Endothelial cell of umbilical vein (primary cell): ENCODE measurements around the gene ZFP1. TPM values are rescaled to one million over a fixed set of nuclear protein-coding genes. Genes with fewer than 3 reads are reported as not detected.

Source experiments
- BruUV-seq: library from RNA; stranded (reverse); fragments of 400-500 nt; replicated peaks from 2 replicates; lab custom pipeline; 2021; lab: Mats Ljungman, UMichigan
- CTCF ChIA-PET: fragments of 300-600, 350-600 bp; sonication (Branson Sonifier 250); formaldehyde crosslinking; loops from one replicate; lab custom pipeline; 2021; ENCODE audit warnings: antibody characterized with exemption, inconsistent platforms; lab: Charles Lee
- POLR2A ChIA-PET: fragments of 300-600, 350-600 bp; sonication (Branson Sonifier 250); formaldehyde crosslinking; loops from one replicate; lab custom pipeline; 2021; ENCODE audit warnings: antibody characterized with exemption, inconsistent platforms; lab: Charles Lee
- DNase-seq: peaks from one replicate; pipeline ENCODE4 v3.0.0-alpha.2; 2011; ENCODE audit warnings: low read depth, low spot score
- FAIRE-seq: peaks from 2 replicates; lab custom pipeline; 2011; peaks lifted over from hg19 to GRCh38; lab: Jason Lieb, UNC
- H2AFZ ChIP-seq: 2 replicates; pipeline ENCODE4 v1.6.0; 2012; ENCODE audit warnings: low read depth, low read length, control low read depth, inconsistent platforms
- H3K27ac ChIP-seq: 2 replicates; pipeline ENCODE4 v1.5.1; 2011; ENCODE audit warnings: low read depth, mild to moderate bottlenecking, control low read depth, low read length, moderate library complexity; ENCODE audit not compliant: insufficient read depth
- H3K27me3 ChIP-seq, 2 experiments: 2 replicates each; pipeline versions ENCODE4 v1.6.0 to v1.6.1; 2011; ENCODE audit warnings: low read length in 2 of 2, mixed read lengths in 1 of 2; ENCODE audit not compliant: control insufficient read depth in 2 of 2, insufficient read depth in 2 of 2
- H3K36me3 ChIP-seq, 2 experiments: 2 replicates in 1 of 2; 3 replicates in 1 of 2; pipeline ENCODE4 v1.5.1; 2011; ENCODE audit warnings: low read length in 2 of 2, mild to moderate bottlenecking in 1 of 2, moderate library complexity in 1 of 2; ENCODE audit not compliant: control insufficient read depth in 2 of 2, insufficient read depth in 2 of 2; ENCODE audit errors: extremely low read depth in 1 of 2
- H3K4me1 ChIP-seq: 3 replicates; pipeline ENCODE4 v1.5.1; 2011; ENCODE audit warnings: mild to moderate bottlenecking, low read length; ENCODE audit not compliant: control insufficient read depth, insufficient read depth; ENCODE audit errors: extremely low read depth
- H3K4me2 ChIP-seq: 2 replicates; pipeline ENCODE4 v1.6.1; 2011; ENCODE audit warnings: low read length, control low read depth, mixed read lengths; ENCODE audit not compliant: insufficient read depth
- H3K4me3 ChIP-seq, 3 experiments: fragments of 200-600 bp in 1 of 3; sonication (generic), shearing (Covaris generic) in 1 of 3; replicated peaks in 1 of 3; 2 replicates each; pipeline ENCODE4 v1.5.1; 2011 to 2016; ENCODE audit warnings: control low read depth in 3 of 3, low read length in 3 of 3, mild to moderate bottlenecking in 2 of 3, inconsistent platforms in 1 of 3, low read depth in 1 of 3, moderate library complexity in 1 of 3; ENCODE audit not compliant: insufficient read depth in 1 of 3
- H3K79me2 ChIP-seq: 2 replicates; pipeline ENCODE4 v1.6.0; 2012; ENCODE audit warnings: low read length, inconsistent platforms; ENCODE audit not compliant: control insufficient read depth, insufficient read depth
- H3K9ac ChIP-seq: replicated peaks from 2 replicates; pipeline ENCODE3; 2011; ENCODE audit warnings: low read length, control low read depth; ENCODE audit not compliant: insufficient read depth; ENCODE audit errors: extremely low read depth
- H3K9me1 ChIP-seq: replicated peaks from 3 replicates; pipeline ENCODE4 v1.6.0; 2011; ENCODE audit warnings: mild to moderate bottlenecking, low read length; ENCODE audit not compliant: control insufficient read depth, insufficient read depth; ENCODE audit errors: extremely low read depth
- H3K9me3 ChIP-seq: replicated peaks from 2 replicates; pipeline ENCODE4 v1.5.1; 2012; ENCODE audit warnings: low read length, inconsistent platforms; ENCODE audit not compliant: control insufficient read depth, insufficient read depth
- H4K20me1 ChIP-seq: replicated peaks from 2 replicates; pipeline ENCODE3; 2011; ENCODE audit warnings: mild to moderate bottlenecking, low read length; ENCODE audit not compliant: control insufficient read depth, insufficient read depth; ENCODE audit errors: extremely low read depth
- EZH2 ChIP-seq: IDR thresholded peaks from 2 replicates; pipeline ENCODE4 v1.6.1; 2012; ENCODE audit warnings: borderline replicate concordance, low read depth, mild to moderate bottlenecking, moderate library complexity, low read length, inconsistent platforms; ENCODE audit not compliant: severe bottlenecking
- FOS ChIP-seq: IDR thresholded peaks from 2 replicates; pipeline ENCODE4 v1.6.1; 2011; ENCODE audit warnings: mild to moderate bottlenecking, low read length, moderate library complexity, borderline replicate concordance; ENCODE audit not compliant: insufficient read depth
- GATA2 ChIP-seq: IDR thresholded peaks from 2 replicates; pipeline ENCODE4 v1.7.0; 2011; ENCODE audit warnings: low read depth, mild to moderate bottlenecking, moderate library complexity, mixed read lengths, low read length; ENCODE audit not compliant: insufficient read length, insufficient read depth
- JUN ChIP-seq: IDR thresholded peaks from 2 replicates; pipeline ENCODE4 v1.6.1; 2011; ENCODE audit warnings: borderline replicate concordance, low read depth; ENCODE audit not compliant: insufficient read length, insufficient read depth
- MYC ChIP-seq: IDR thresholded peaks from one replicate; pipeline ENCODE4 v1.6.1; 2011; ENCODE audit warnings: mild to moderate bottlenecking, low read depth, low read length
- POLR2A ChIP-seq: IDR thresholded peaks from 2 replicates; pipeline ENCODE4 v1.6.1; 2012; ENCODE audit warnings: low read depth, mild to moderate bottlenecking, control low read depth, low read length
- POLR2AphosphoS5 ChIP-seq: IDR thresholded peaks from 2 replicates; pipeline ENCODE4 v1.6.1; 2012; ENCODE audit warnings: low read depth, mild to moderate bottlenecking, control low read depth, low read length, moderate library complexity; ENCODE audit not compliant: insufficient read depth
- dilution Hi-C: fragments of 300-500 bp; cut with MboI; formaldehyde crosslinking; loops from one replicate; pipeline ENCODE4 v1.15.0; 2019; ENCODE audit warnings: low sequenced_read_pairs; ENCODE audit not compliant: extremely low pct_ligation_motif_present
- intact Hi-C: fragments of 100-400 bp; cut with micrococcal nuclease; formaldehyde crosslinking; loops from one replicate; pipeline ENCODE4 v1.10.0; 2022
- polyA plus RNA-seq, 4 experiments: library from polyadenylated mRNA; depleted of rRNA in 3 of 4; stranded (reverse) in 3 of 4; unstranded in 1 of 4; fragments of >200 nt; gene quantifications; 2 replicates each; pipeline versions ENCODE4 v1.2.1 to v1.2.3, GENCODE V29; 2011 to 2012; ENCODE audit warnings: missing spikeins in 1 of 4
- total RNA-seq: library from RNA; stranded (reverse); gene quantifications from 2 replicates; pipeline ENCODE4 v1.2.3, GENCODE V29; 2021
- TF ChIP-seq, protein P1 (sequence below): IDR thresholded peaks from 2 replicates; pipeline ENCODE4 v1.6.1; 2011; ENCODE audit not compliant: insufficient read depth, insufficient read length
- TF ChIP-seq, protein P2 (sequence below), 2 donors: IDR thresholded peaks; 1 replicate in 1 of 2; 2 replicates in 1 of 2; pipeline ENCODE4 v1.5.1; 2011; ENCODE audit warnings: low read length in 2 of 2, mild to moderate bottlenecking in 2 of 2, moderate library complexity in 2 of 2, control low read depth in 1 of 2, inconsistent platforms in 1 of 2, low read depth in 1 of 2; ENCODE audit not compliant: insufficient read depth in 1 of 2; ENCODE audit errors: extremely low read depth in 1 of 2

ZFP1 gene
- total and polyA plus RNA-seq, 2 donors (not counting 3 experiments of a cell fraction or from before 2014, with no cell fraction given), result 2.8 to 9.8 TPM

DNA sequence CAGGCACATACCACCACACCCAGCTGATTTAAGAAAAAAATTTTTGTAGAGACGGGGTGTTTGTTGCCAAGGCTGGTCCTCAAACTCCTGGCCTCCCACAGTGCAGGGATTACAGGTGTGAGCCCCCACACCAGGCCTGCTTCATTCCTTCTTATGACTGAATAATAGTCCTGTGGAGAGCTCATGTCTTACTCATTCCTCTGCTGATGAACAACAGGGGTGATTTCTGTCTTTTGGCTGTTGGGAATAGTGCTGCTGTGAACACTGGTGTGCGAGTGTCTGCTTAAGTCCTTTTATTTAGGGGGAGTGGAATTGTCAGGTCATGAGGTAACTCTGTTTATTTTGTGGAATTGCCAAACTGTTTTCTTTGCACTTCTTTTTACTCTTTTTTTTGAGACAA lies 67.8 kb downstream of the ZFP1 start:
- TF ChIP-seq, protein P1, sequence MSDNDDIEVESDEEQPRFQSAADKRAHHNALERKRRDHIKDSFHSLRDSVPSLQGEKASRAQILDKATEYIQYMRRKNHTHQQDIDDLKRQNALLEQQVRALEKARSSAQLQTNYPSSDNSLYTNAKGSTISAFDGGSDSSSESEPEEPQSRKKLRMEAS, result no peak
- TF ChIP-seq MYC (no peak), POLR2A (no peak), JUN (no peak), GATA2 (no peak), FOS (no peak), POLR2AphosphoS5 (no peak), EZH2 (no peak)
- TF ChIP-seq, protein P2, sequence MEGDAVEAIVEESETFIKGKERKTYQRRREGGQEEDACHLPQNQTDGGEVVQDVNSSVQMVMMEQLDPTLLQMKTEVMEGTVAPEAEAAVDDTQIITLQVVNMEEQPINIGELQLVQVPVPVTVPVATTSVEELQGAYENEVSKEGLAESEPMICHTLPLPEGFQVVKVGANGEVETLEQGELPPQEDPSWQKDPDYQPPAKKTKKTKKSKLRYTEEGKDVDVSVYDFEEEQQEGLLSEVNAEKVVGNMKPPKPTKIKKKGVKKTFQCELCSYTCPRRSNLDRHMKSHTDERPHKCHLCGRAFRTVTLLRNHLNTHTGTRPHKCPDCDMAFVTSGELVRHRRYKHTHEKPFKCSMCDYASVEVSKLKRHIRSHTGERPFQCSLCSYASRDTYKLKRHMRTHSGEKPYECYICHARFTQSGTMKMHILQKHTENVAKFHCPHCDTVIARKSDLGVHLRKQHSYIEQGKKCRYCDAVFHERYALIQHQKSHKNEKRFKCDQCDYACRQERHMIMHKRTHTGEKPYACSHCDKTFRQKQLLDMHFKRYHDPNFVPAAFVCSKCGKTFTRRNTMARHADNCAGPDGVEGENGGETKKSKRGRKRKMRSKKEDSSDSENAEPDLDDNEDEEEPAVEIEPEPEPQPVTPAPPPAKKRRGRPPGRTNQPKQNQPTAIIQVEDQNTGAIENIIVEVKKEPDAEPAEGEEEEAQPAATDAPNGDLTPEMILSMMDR (IDR thresholded peaks at IDR 0.05; ENCODE audit: extremely low read depth in 1 of 2, insufficient read depth in 1 of 2, low read depth in 1 of 2, low read length in 2 of 2), result no peak
- no peak overlapping the region for H3K9ac ChIP-seq
- intact Hi-C loops (no loop called here), dilution Hi-C loops (no loop called here)
- H3K79me2 ChIP-seq, result no peaks in the 10 kb centered on the region
- DNase-seq (no peak), FAIRE-seq (no peak)
- no peaks in the 10 kb centered on the region for H4K20me1 ChIP-seq
- ChIA-PET POLR2A (no interaction called here), CTCF (interaction anchor here (1.2 to 1.3 kb wide), 3 partner anchors 17 to 182 kb away, joined by 3 to 4 read pairs (median 3); no protein-coding TSS in a partner anchor)
- no peaks in the 10 kb centered on the region for H3K4me1 ChIP-seq
- H3K27ac ChIP-seq, result no peak overlapping the region
- BruUV-seq, result no TSS peak
- H3K4me2 ChIP-seq, result no peak overlapping the region
- H3K9me1 ChIP-seq, result no peaks in the 10 kb centered on the region
- no peaks in the 10 kb centered on the region for H3K27me3 ChIP-seq
- no peak overlapping the region for H2AFZ ChIP-seq
- H3K36me3 ChIP-seq, result no peaks in the 10 kb centered on the region
- H3K4me3 ChIP-seq, result no peak overlapping the region
- H3K9me3 ChIP-seq, result no peaks in the 10 kb centered on the region
